IMR-90 (cell line): Measurements from ENCODE around the gene NT5M. TPM values are rescaled to one million over a fixed set of nuclear protein-coding genes. Genes with fewer than 3 reads are reported as not detected.

ENCODE experiments used
- ATAC-seq: fragments of 200-7000 bp; cut with Tn5 transposase; 2 replicates; pipeline ENCODE4 v1.9.1; 2020; ENCODE audit warnings: low read depth, mild to moderate bottlenecking, moderate library complexity
- BruUV-seq: library from RNA; stranded (reverse); fragments of 400-500 nt; replicated peaks from 2 replicates; lab custom pipeline; 2021; lab: Mats Ljungman, UMichigan
- CTCF ChIA-PET: fragments of 300-600 bp; formaldehyde crosslinking; extraction: SDS; loops from one replicate; lab custom pipeline; 2021; ENCODE audit warnings: antibody characterized with exemption; lab: Yijun Ruan, JAX
- POLR2A ChIA-PET: fragments of 300-600 bp; sonication (Branson Sonifier 250); formaldehyde crosslinking; loops from one replicate; lab custom pipeline; 2022; ENCODE audit warnings: antibody characterized with exemption; ENCODE audit not compliant: unreplicated experiment; lab: Charles Lee
- DNase-seq: peaks from one replicate; pipeline ENCODE4 v3.0.0; 2013
- H2AFZ ChIP-seq: replicated peaks from 2 replicates; pipeline ENCODE3; 2013; ENCODE audit warnings: low read length, mild to moderate bottlenecking; ENCODE audit not compliant: poor library complexity
- H2AK5ac ChIP-seq: 2 replicates; pipeline ENCODE4 v1.6.1; 2013; ENCODE audit warnings: low read depth, low read length, inconsistent platforms
- H2AK9ac ChIP-seq: replicated peaks from 2 replicates; pipeline ENCODE3; 2013; ENCODE audit warnings: mild to moderate bottlenecking, low read depth, low read length, moderate library complexity; ENCODE audit not compliant: poor library complexity
- H2BK120ac ChIP-seq: 2 replicates; pipeline ENCODE4 v1.6.1; 2013; ENCODE audit warnings: low read depth, low read length, inconsistent platforms
- H2BK15ac ChIP-seq: 3 replicates; pipeline ENCODE4 v1.6.1; 2013; ENCODE audit warnings: low read depth, low read length, inconsistent platforms
- H2BK20ac ChIP-seq: 2 replicates; pipeline ENCODE4 v1.6.1; 2013; ENCODE audit warnings: low read depth, mild to moderate bottlenecking, inconsistent platforms, low read length, moderate library complexity
- H2BK5ac ChIP-seq: 2 replicates; pipeline ENCODE4 v1.6.1; 2013; ENCODE audit warnings: mild to moderate bottlenecking, low read depth, low read length, inconsistent platforms; ENCODE audit not compliant: poor library complexity, severe bottlenecking
- H3K14ac ChIP-seq: replicated peaks from 2 replicates; pipeline ENCODE4 v1.6.1; 2013; ENCODE audit warnings: low read depth, low read length, inconsistent platforms
- H3K18ac ChIP-seq: 2 replicates; pipeline ENCODE4 v1.6.1; 2013; ENCODE audit warnings: low read depth, low read length, control low read depth
- H3K23ac ChIP-seq: 2 replicates; pipeline ENCODE4 v1.6.1; 2013; ENCODE audit warnings: low read depth, low read length, inconsistent platforms
- H3K27ac ChIP-seq: 2 replicates; pipeline ENCODE4 v1.5.1; 2013; ENCODE audit warnings: mild to moderate bottlenecking, control low read depth, low read length; ENCODE audit not compliant: insufficient read depth
- H3K27me3 ChIP-seq: 2 replicates; pipeline ENCODE4 v1.6.1; 2013; ENCODE audit warnings: low read length; ENCODE audit not compliant: control insufficient read depth, insufficient read depth
- H3K36me3 ChIP-seq: 2 replicates; pipeline ENCODE4 v1.6.1; 2013; ENCODE audit warnings: low read length, mixed read lengths; ENCODE audit not compliant: control insufficient read depth, insufficient read depth
- H3K4ac ChIP-seq: 2 replicates; pipeline ENCODE4 v1.6.1; 2013; ENCODE audit warnings: low read depth, low read length, inconsistent platforms
- H3K4me1 ChIP-seq: 2 replicates; pipeline ENCODE4 v1.6.1; 2013; ENCODE audit warnings: low read length, mixed read lengths; ENCODE audit not compliant: control insufficient read depth, insufficient read depth
- H3K4me2 ChIP-seq: 2 replicates; pipeline ENCODE4 v1.6.1; 2013; ENCODE audit warnings: low read depth, mild to moderate bottlenecking, control low read depth, low read length, moderate library complexity
- H3K4me3 ChIP-seq: 2 replicates; pipeline ENCODE4 v1.5.1; 2013; ENCODE audit warnings: low read depth, mild to moderate bottlenecking, control low read depth, low read length, moderate library complexity; ENCODE audit not compliant: insufficient read depth
- H3K56ac ChIP-seq: 2 replicates; pipeline ENCODE4 v1.6.1; 2013; ENCODE audit warnings: low read length, inconsistent platforms; ENCODE audit not compliant: insufficient read depth; ENCODE audit errors: extremely low read depth
- H3K79me1 ChIP-seq, 2 experiments: 2 replicates each; pipeline ENCODE4 v1.6.1; 2013; ENCODE audit warnings: low read length in 2 of 2, inconsistent platforms in 1 of 2, low read depth in 1 of 2
- H3K9ac ChIP-seq: 2 replicates; pipeline ENCODE4 v1.6.1; 2013; ENCODE audit warnings: low read depth, low read length, control low read depth
- H3K9me1 ChIP-seq: 2 replicates; pipeline ENCODE4 v1.6.1; 2013; ENCODE audit warnings: low read length, inconsistent platforms; ENCODE audit not compliant: insufficient read depth
- H3K9me3 ChIP-seq: 2 replicates; pipeline ENCODE4 v1.6.1; 2013; ENCODE audit warnings: low read length; ENCODE audit not compliant: control insufficient read depth, insufficient read depth
- H4K20me1 ChIP-seq: 2 replicates; pipeline ENCODE4 v1.6.1; 2013; ENCODE audit warnings: low read length, inconsistent platforms; ENCODE audit not compliant: insufficient read depth
- H4K5ac ChIP-seq: 2 replicates; pipeline ENCODE4 v1.6.1; 2013; ENCODE audit warnings: mild to moderate bottlenecking, low read depth, low read length, control low read depth
- H4K8ac ChIP-seq, 2 experiments: 2 replicates each; pipeline ENCODE4 v1.6.1; 2013; ENCODE audit warnings: low read depth in 2 of 2, low read length in 2 of 2, control low read depth in 1 of 2, inconsistent platforms in 1 of 2
- H4K91ac ChIP-seq: 2 replicates; pipeline ENCODE4 v1.6.1; 2013; ENCODE audit warnings: low read depth, low read length, inconsistent platforms; ENCODE audit not compliant: insufficient read depth
- BHLHE40 ChIP-seq: fragments of 150-350 bp; IDR thresholded peaks from 2 replicates; pipeline ENCODE4 v1.6.1; 2016; ENCODE audit warnings: mild to moderate bottlenecking, low read depth, low read length
- CTCF ChIP-seq: conservative IDR thresholded peaks from 2 replicates; pipeline ENCODE4 v1.5.1; 2012; ENCODE audit warnings: mild to moderate bottlenecking, low read depth, low read length, improper control_type of control experiment
- ELK1 ChIP-seq: fragments of 150-350 bp; IDR thresholded peaks from 2 replicates; pipeline ENCODE4 v1.6.1; 2016; ENCODE audit warnings: low read depth, mild to moderate bottlenecking, low read length, moderate library complexity, borderline replicate concordance
- MAZ ChIP-seq: IDR thresholded peaks from 2 replicates; pipeline ENCODE4 v1.6.1; 2012; ENCODE audit warnings: low read depth, mild to moderate bottlenecking, low read length, improper control_type of control experiment, moderate library complexity, borderline replicate concordance
- MXI1 ChIP-seq: IDR thresholded peaks from 2 replicates; pipeline ENCODE4 v1.6.1; 2012; ENCODE audit warnings: low read depth, mild to moderate bottlenecking, low read length, moderate library complexity, borderline replicate concordance
- NFE2L2 ChIP-seq: fragments of 150-350 bp; IDR thresholded peaks from 2 replicates; pipeline ENCODE4 v1.6.1; 2016; ENCODE audit warnings: low read depth, mild to moderate bottlenecking, low read length
- POLR2A ChIP-seq: IDR thresholded peaks from 2 replicates; pipeline ENCODE4 v1.6.1; 2012; ENCODE audit warnings: mild to moderate bottlenecking, low read depth, low read length
- RAD21 ChIP-seq: IDR thresholded peaks from 2 replicates; pipeline ENCODE4 v1.6.1; 2012; ENCODE audit warnings: low read length, improper control_type of control experiment
- SMC3 ChIP-seq: fragments of 150-350 bp; IDR thresholded peaks from 2 replicates; pipeline ENCODE4 v1.6.1; 2016; ENCODE audit warnings: low read depth, mild to moderate bottlenecking, antibody characterized with exemption, low read length, moderate library complexity
- USF2 ChIP-seq: fragments of 150-350 bp; IDR thresholded peaks from 2 replicates; pipeline ENCODE4 v1.6.1; 2017; ENCODE audit warnings: mild to moderate bottlenecking, antibody characterized with exemption, low read length, low read depth
- WGBS, 2 experiments: methylation state at CpG; one replicate each; pipeline versions ENCODE4 v1.1.5 to v1.1.7; 2013; ENCODE audit warnings: missing lambda C conversion rate in 2 of 2; ENCODE audit not compliant: insufficient read length in 1 of 2; ENCODE audit errors: extremely low coverage in 2 of 2; 5-methylcytosine and 5-hydroxymethylcytosine counted together
- dilution Hi-C: fragments of 300-500 bp; cut with HindIII; formaldehyde crosslinking; loops from one replicate; pipeline ENCODE4 v1.14.3; 2018; ENCODE audit warnings: low sequenced_read_pairs; ENCODE audit not compliant: unreplicated experiment
- in situ Hi-C: fragments of 300-500 bp; cut with MboI; formaldehyde crosslinking; loops from 3 replicates; pipeline ENCODE4 v1.14.3; 2019; ENCODE audit warnings: low sequenced_read_pairs, inconsistent platforms, mixed read lengths
- intact Hi-C: fragments of 100-400 bp; cut with micrococcal nuclease; formaldehyde crosslinking; loops from 2 replicates; pipeline ENCODE4 v1.10.0; 2022
- polyA plus RNA-seq, 3 experiments: library from polyadenylated mRNA; depleted of rRNA; stranded (reverse); fragments of >200 nt; gene quantifications; 2 replicates each; pipeline ENCODE4 v1.2.3, GENCODE V29; 2012; ENCODE audit warnings: low replicate concordance in 1 of 3
- total RNA-seq: library from RNA; depleted of rRNA; stranded (reverse); fragments of >200 nt; gene quantifications from 2 replicates; pipeline ENCODE4 v1.2.3, GENCODE V29; 2012

The NT5M gene
- total and polyA plus RNA-seq, 2 of the 4 experiments (the other 2 are of a cell fraction) = 0.18 to 0.32 TPM

GRCh38 chr17:17279316-17279715, 23.9 kb upstream of the NT5M start:
- Histone ChIP-seq H3K23ac (no peak overlapping the region), H2BK120ac (no peak overlapping the region), H3K18ac (no peak overlapping the region), H3K56ac (no peak overlapping the region), H4K20me1 (peaks cover 24% of the 10 kb centered on the region; the same call in 1 of the 2 replicates), H3K14ac (no peak overlapping the region), H2AK5ac (no peak overlapping the region), H4K8ac (no peak overlapping the region), H2BK15ac (no peak overlapping the region), H3K4me3 (no peak overlapping the region), H3K79me1 (peaks cover 9 to 43% of the 10 kb centered on the region in 2 experiments), H4K91ac (no peak overlapping the region), H3K36me3 (peaks cover 6% of the 10 kb centered on the region), H4K5ac (no peak overlapping the region), H3K9ac (no peak overlapping the region), H3K9me1 (peaks cover 9% of the 10 kb centered on the region), H3K4me1 (peaks cover 4% of the 10 kb centered on the region), H2BK5ac (no peak overlapping the region), H3K4ac (no peak overlapping the region), H3K27me3 (no peaks in the 10 kb centered on the region), H2BK20ac (no peak overlapping the region), H3K4me2 (peak overlapping the region; percentile 36; the same call in 1 of the 2 replicates), H2AFZ (no peak overlapping the region), H2AK9ac (no peak overlapping the region), H3K9me3 (no peaks in the 10 kb centered on the region), H3K27ac (no peak overlapping the region)
- dilution Hi-C loops = no loop called here
- ChIA-PET CTCF (no interaction called here), POLR2A (no interaction called here)
- ATAC-seq (no peak), DNase-seq (no peak)
- no TSS peak for BruUV-seq
- 100% methylated on average over 1 of the region's 4 CpGs; no CpG with 5 or more reads in 1 of the 2 experiments for WGBS, 2 experiments
- in situ Hi-C loops = no loop called here
- no peak for TF ChIP-seq SMC3
- TF ChIP-seq BHLHE40 = no peak
- no peak for TF ChIP-seq USF2
- TF ChIP-seq ELK1 = no peak
- TF ChIP-seq CTCF = no peak
- TF ChIP-seq MXI1 = no peak
- no peak for TF ChIP-seq MAZ
- no peak for TF ChIP-seq POLR2A
- TF ChIP-seq NFE2L2 = no peak
- TF ChIP-seq RAD21 = no peak
- intact Hi-C loops = no loop called here
